Ascending aorta (tissue), 2 donors: ENCODE results near the gene GOLGA6D. TPM values are rescaled to one million over a fixed set of nuclear protein-coding genes. Genes with fewer than 3 reads are reported as not detected.
"Not testable (repeated sequence)": the region's sequence is repeated elsewhere in the genome, so short reads cannot be mapped to it uniquely, and the experiment has no call there.

ENCODE experiments used
- DNase-seq, 2 donors: peaks; one replicate each; pipeline ENCODE4 v3.0.0-alpha.2; 2019; ENCODE audit warnings: low spot score in 2 of 2
- H3K27ac ChIP-seq, 2 donors: fragments of 200-600 bp; sonication (generic); one replicate each; pipeline ENCODE4 v1.5.1; 2016 to 2017; ENCODE audit warnings: mild to moderate bottlenecking in 1 of 2
- H3K27me3 ChIP-seq: fragments of 200-600 bp; sonication (generic); one replicate; pipeline ENCODE4 v1.5.1; 2017
- H3K36me3 ChIP-seq, 2 donors: fragments of 200-600 bp; sonication (generic); one replicate each; pipeline ENCODE4 v1.5.1; 2016
- H3K4me1 ChIP-seq, 2 donors: fragments of 200-600 bp; sonication (generic); one replicate each; pipeline ENCODE4 v1.5.1; 2016 to 2017; ENCODE audit warnings: mild to moderate bottlenecking in 1 of 2
- H3K4me3 ChIP-seq, 2 donors: fragments of 200-600 bp; sonication (generic); one replicate each; pipeline ENCODE4 v1.5.1; 2016 to 2017; ENCODE audit warnings: mild to moderate bottlenecking in 1 of 2
- H3K9me3 ChIP-seq, 2 donors: fragments of 200-600 bp; sonication (generic); one replicate each; pipeline ENCODE4 v1.5.1; 2016
- CTCF ChIP-seq, 3 experiments: fragments of 200-600 bp in 2 of 3; fragments of 450-650 bp in 1 of 3; sonication (generic) in 2 of 3; IDR thresholded peaks; one replicate each; pipeline ENCODE4 v1.5.1; 2016 to 2019; ENCODE audit warnings: antibody characterized with exemption in 3 of 3, mild to moderate bottlenecking in 1 of 3, moderate library complexity in 1 of 3
- intact Hi-C: fragments of 100-400 bp; cut with DNase I; formaldehyde crosslinking; loops from one replicate; pipeline ENCODE4 v1.15.1; 2023
- total RNA-seq: library from RNA; depleted of rRNA; stranded (reverse); fragments of >200 nt; gene quantifications from one replicate; pipeline ENCODE4 v1.1.0, GENCODE V29; 2016

GOLGA6D gene
- total RNA-seq, 1 donor from 2014 or later, result not detected

GRCh38 chr15:75327491-75327890 lies 44.9 kb downstream of the GOLGA6D start:
- no peak overlapping the region for H3K27ac ChIP-seq
- no peak overlapping the region for H3K4me3 ChIP-seq
- no peak for DNase-seq
- intact Hi-C loops, result no loop called here
- no peaks in the 10 kb centered on the region for H3K4me1 ChIP-seq
- H3K27me3 ChIP-seq, result no peaks in the 10 kb centered on the region
- no peaks in the 10 kb centered on the region for H3K36me3 ChIP-seq
- TF ChIP-seq CTCF (IDR thresholded peaks at IDR 0.05), result no peak
- no peaks in the 10 kb centered on the region for H3K9me3 ChIP-seq

GRCh38 chr15:75328493-75329314 lies 46.1 kb downstream of the GOLGA6D start:
- H3K9me3 ChIP-seq, result no peaks in the 10 kb centered on the region
- no peaks in the 10 kb centered on the region for H3K4me1 ChIP-seq
- no peak overlapping the region for H3K4me3 ChIP-seq
- intact Hi-C loops, result no loop called here
- H3K27ac ChIP-seq, result no peak overlapping the region
- DNase-seq, result no peak
- TF ChIP-seq CTCF (IDR thresholded peaks at IDR 0.05), result no peak
- H3K27me3 ChIP-seq, result no peaks in the 10 kb centered on the region
- H3K36me3 ChIP-seq, result no peaks in the 10 kb centered on the region

- intact Hi-C loops, result no loop called here
- no peak for TF ChIP-seq CTCF (IDR thresholded peaks at IDR 0.05)
- Histone ChIP-seq H3K4me3 (no peak overlapping the region), H3K27me3 (no peaks in the 10 kb centered on the region), H3K27ac (no peak overlapping the region), H3K4me1 (no peaks in the 10 kb centered on the region), H3K9me3 (no peaks in the 10 kb centered on the region), H3K36me3 (no peaks in the 10 kb centered on the region)
- no peak for DNase-seq
Observed at GRCh38 chr15:75329571-75329970, 46.9 kb downstream of the GOLGA6D start.

- not testable (repeated sequence) for H3K9me3 ChIP-seq, H3K27me3 ChIP-seq, H3K4me1 ChIP-seq, H3K36me3 ChIP-seq, H3K27ac ChIP-seq, H3K4me3 ChIP-seq, DNase-seq
- intact Hi-C loops, result loop anchor here (10.0 kb wide), 1 partner anchor 307 kb away; the partner anchor contains the start of gene PPCDC
Observed at GRCh38 chr15:75332093-75332492, 49.5 kb downstream of the GOLGA6D start.

- intact Hi-C loops, result loop anchor here (10.0 kb wide), 1 partner anchor 309 kb away; the partner anchor contains the start of gene PPCDC
Observed at GRCh38 chr15:75333654-75334419, 51.2 kb downstream of the GOLGA6D start.

GRCh38 chr15:75335313-75335704 lies 52.7 kb downstream of the GOLGA6D start:
- intact Hi-C loops, result loop anchor here (10.0 kb wide), 1 partner anchor 311 kb away; the partner anchor contains the start of gene PPCDC
- H3K4me1 ChIP-seq, result peaks cover 3 to 5% of the 10 kb centered on the region in 2 donors
- peak overlapping the region; percentile 56 to 81 for H3K4me3 ChIP-seq
- DNase-seq, result no peak
- H3K9me3 ChIP-seq, result no peaks in the 10 kb centered on the region
- peaks cover 5 to 11% of the 10 kb centered on the region in 2 donors for H3K36me3 ChIP-seq
- no peaks in the 10 kb centered on the region for H3K27me3 ChIP-seq
- no peak overlapping the region for H3K27ac ChIP-seq
- TF ChIP-seq CTCF (IDR thresholded peaks at IDR 0.05), result no peak

More at GRCh38 chr15:75333654-75334419, 51.2 kb downstream of the GOLGA6D start:
- not testable (repeated sequence) for H3K9me3 ChIP-seq, H3K36me3 ChIP-seq, H3K4me1 ChIP-seq, H3K27ac ChIP-seq, H3K27me3 ChIP-seq, DNase-seq, H3K4me3 ChIP-seq
